ENCODE measurements around the gene MUC5AC. TPM values are rescaled to one million over a fixed set of nuclear protein-coding genes. Genes with fewer than 3 reads are reported as not detected.

MUC5AC gene
- total RNA-seq, 4 donors from 2014 or later: under 0.01 TPM; not detected in 1

DNA sequence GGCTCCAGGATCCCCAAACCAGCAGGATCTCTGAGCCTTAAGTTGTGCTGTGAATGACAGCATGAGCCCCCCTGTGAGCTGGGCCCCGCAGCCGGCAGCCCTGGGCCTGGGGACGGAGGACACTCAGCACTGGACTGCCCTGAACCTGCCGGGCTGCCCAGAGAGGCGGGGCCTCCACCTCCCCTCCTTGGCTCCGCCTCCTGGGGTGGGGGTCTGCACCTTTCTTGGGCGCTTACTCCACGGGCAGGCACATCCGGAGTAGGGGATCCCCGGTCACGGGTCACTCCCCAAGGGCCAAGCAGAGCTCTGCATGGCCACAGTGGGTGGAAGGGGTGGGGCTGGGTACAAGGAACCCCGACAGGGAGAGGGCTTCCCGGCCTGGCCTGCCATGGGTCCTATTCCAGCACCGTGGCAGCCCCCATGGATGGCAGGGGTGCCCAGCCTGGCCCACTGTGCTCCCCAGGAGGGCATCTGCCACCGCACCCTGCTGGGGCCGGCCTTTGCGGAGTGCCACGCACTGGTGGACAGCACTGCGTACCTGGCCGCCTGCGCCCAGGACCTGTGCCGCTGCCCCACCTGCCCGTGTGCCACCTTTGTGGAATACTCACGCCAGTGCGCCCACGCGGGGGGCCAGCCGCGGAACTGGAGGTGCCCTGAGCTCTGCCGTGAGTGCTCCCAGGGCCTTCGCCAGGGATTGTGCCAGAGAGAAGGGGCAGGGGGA lies 70.5 kb downstream of the MUC5AC start:
- Histone ChIP-seq H3K4me1 (no peaks in the 10 kb centered on the region), H3K27ac (replicated peaks in 1 of 4) (no peak overlapping the region), H3K27me3 (peaks cover 0 to 96% (median 6%) of the 10 kb centered on the region in 4 donors), H3K4me3 (no peak overlapping the region), H3K9me3 (no peaks in the 10 kb centered on the region), H3K36me3 (no peaks in the 10 kb centered on the region)
- TF ChIP-seq, protein P1, sequence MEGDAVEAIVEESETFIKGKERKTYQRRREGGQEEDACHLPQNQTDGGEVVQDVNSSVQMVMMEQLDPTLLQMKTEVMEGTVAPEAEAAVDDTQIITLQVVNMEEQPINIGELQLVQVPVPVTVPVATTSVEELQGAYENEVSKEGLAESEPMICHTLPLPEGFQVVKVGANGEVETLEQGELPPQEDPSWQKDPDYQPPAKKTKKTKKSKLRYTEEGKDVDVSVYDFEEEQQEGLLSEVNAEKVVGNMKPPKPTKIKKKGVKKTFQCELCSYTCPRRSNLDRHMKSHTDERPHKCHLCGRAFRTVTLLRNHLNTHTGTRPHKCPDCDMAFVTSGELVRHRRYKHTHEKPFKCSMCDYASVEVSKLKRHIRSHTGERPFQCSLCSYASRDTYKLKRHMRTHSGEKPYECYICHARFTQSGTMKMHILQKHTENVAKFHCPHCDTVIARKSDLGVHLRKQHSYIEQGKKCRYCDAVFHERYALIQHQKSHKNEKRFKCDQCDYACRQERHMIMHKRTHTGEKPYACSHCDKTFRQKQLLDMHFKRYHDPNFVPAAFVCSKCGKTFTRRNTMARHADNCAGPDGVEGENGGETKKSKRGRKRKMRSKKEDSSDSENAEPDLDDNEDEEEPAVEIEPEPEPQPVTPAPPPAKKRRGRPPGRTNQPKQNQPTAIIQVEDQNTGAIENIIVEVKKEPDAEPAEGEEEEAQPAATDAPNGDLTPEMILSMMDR (IDR thresholded peaks at IDR 0.05): no peak
- TF ChIP-seq POLR2A (IDR thresholded peaks at IDR 0.05; ENCODE audit: low read depth) (no peak), EP300 (IDR thresholded peaks at IDR 0.05) (no peak), POLR2AphosphoS5 (IDR thresholded peaks at IDR 0.05) (no peak)
- intact Hi-C loops (cut with DNase I): no loop called here
- no peak for DNase-seq (ENCODE audit: extremely low spot score)
- WGBS: 95% methylated on average over 7 of the region's 31 CpGs

DNA sequence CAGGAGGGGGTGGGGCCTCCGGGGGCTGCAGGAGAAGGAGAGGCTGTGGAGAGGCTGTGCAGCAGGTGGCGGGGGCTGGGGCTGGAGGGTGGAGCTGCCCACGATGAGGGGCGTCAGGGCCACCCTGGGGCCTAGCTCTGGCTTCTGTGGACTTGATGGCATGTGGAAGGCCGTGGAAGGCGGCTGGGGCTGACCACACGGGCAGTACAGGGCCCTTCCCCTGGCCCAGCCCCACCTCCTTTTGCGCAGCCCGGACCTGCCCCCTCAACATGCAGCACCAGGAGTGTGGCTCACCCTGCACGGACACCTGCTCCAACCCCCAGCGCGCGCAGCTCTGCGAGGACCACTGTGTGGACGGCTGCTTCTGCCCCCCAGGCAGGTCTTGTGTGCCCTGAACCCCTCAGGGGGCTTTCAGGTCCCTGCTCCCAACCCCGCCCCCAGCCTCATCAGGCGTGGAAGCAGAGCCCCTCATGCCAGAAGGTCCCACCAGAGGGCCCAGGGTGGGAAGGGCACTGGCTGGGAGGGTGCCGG lies 71.2 kb downstream of the MUC5AC start:
- 95% methylated on average over 5 of the region's 18 CpGs for WGBS
- no peaks in the 10 kb centered on the region for H3K9me3 ChIP-seq
- peaks cover 0 to 96% (median under 1%) of the 10 kb centered on the region in 4 donors for H3K27me3 ChIP-seq

DNA sequence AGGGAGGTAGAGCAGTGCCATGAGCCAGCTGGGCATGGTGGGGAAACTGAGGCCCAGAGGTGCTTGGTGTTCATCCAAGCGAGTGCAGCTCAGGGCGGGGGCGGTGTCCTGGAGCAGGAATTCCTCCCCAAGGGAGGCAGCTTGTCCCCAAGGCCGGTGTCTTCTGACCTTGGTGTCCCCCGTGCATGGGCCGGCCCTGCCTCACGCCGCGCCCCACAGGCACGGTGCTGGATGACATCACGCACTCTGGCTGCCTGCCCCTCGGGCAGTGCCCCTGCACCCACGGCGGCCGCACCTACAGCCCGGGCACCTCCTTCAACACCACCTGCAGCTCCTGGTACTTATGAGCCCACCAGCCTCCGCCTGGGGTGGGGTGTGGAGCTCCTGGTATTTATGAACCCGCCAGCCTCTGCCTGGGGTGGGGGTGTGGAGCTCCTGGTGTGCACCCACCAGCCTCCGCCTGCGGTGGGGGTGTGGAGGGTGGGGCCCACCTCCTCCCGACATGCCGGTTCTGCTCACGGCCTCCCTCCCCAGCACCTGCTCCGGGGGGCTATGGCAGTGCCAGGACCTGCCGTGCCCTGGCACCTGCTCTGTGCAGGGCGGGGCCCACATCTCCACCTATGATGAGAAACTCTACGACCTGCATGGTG lies 71.8 kb downstream of the MUC5AC start:
- Histone ChIP-seq H3K4me3 (no peak overlapping the region), H3K36me3 (no peaks in the 10 kb centered on the region), H3K4me1 (no peaks in the 10 kb centered on the region), H3K9me3 (no peaks in the 10 kb centered on the region), H3K27me3 (peaks cover 0 to 90% (median 0%) of the 10 kb centered on the region in 4 donors), H3K27ac (replicated peaks in 1 of 4) (no peak overlapping the region)
- intact Hi-C loops (cut with DNase I): no loop called here
- no peak for DNase-seq (ENCODE audit: extremely low spot score)
- 87% methylated on average over 22 of the region's 27 CpGs for WGBS
- TF ChIP-seq, protein P1 (IDR thresholded peaks at IDR 0.05): no peak
- TF ChIP-seq EP300 (IDR thresholded peaks at IDR 0.05) (no peak), POLR2AphosphoS5 (IDR thresholded peaks at IDR 0.05) (no peak), POLR2A (IDR thresholded peaks at IDR 0.05; ENCODE audit: low read depth) (no peak)

More for the DNA sequence above, 71.2 kb downstream of the MUC5AC start:
- Histone ChIP-seq H3K4me3 (no peak overlapping the region), H3K4me1 (no peaks in the 10 kb centered on the region), H3K27ac (replicated peaks in 1 of 4) (no peak overlapping the region), H3K36me3 (no peaks in the 10 kb centered on the region)
- intact Hi-C loops (cut with DNase I): no loop called here
- no peak for TF ChIP-seq POLR2AphosphoS5 (IDR thresholded peaks at IDR 0.05)
- no peak for TF ChIP-seq POLR2A (IDR thresholded peaks at IDR 0.05; ENCODE audit: low read depth)
- TF ChIP-seq EP300 (IDR thresholded peaks at IDR 0.05): no peak
- TF ChIP-seq, protein P1 (IDR thresholded peaks at IDR 0.05): no peak
- no peak for DNase-seq (ENCODE audit: extremely low spot score)

DNA sequence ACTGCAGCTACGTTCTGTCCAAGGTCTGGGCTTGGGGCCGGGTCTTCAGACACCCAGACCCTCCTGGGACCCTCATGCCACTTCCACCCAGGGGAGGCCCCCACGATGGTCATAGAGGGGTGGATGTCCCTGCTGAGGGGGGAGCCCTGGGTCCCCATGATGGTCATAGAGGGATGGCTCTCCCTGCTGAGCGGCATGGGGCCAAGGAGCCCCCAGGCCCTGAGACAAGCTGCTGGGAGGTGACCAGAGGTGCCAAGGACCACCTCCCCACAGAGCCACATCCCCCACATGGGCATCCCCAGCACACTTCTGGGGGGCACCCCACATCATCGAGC lies 72.3 kb downstream of the MUC5AC start:
- Histone ChIP-seq H3K27me3 (peaks cover 0 to 85% (median 0%) of the 10 kb centered on the region in 4 donors), H3K4me1 (no peaks in the 10 kb centered on the region), H3K27ac (replicated peaks in 1 of 4) (no peak overlapping the region), H3K9me3 (no peaks in the 10 kb centered on the region), H3K36me3 (no peaks in the 10 kb centered on the region), H3K4me3 (no peak overlapping the region)
- no peak for DNase-seq (ENCODE audit: extremely low spot score)
- TF ChIP-seq POLR2AphosphoS5 (IDR thresholded peaks at IDR 0.05) (no peak), EP300 (IDR thresholded peaks at IDR 0.05) (no peak)
- intact Hi-C loops (cut with DNase I): no loop called here
- 93% methylated on average over 2 of the region's 5 CpGs for WGBS
